Upper lobe of left lung (tissue), 4 donors: Measurements from ENCODE around the gene ZNF438.
"Not testable (repeated sequence)": the region's sequence is repeated elsewhere in the genome, so short reads cannot be mapped to it uniquely, and the experiment has no call there.

Source experiments
- POLR2A ChIP-seq, 4 donors: fragments of 450-650 bp; IDR thresholded peaks; one replicate each; pipeline ENCODE4 v1.5.1; 2016 to 2017; ENCODE audit warnings: antibody characterized with exemption in 4 of 4, mild to moderate bottlenecking in 2 of 4
- POLR2AphosphoS5 ChIP-seq, 2 donors: sonication (generic); formaldehyde crosslinking; IDR thresholded peaks; one replicate each; pipeline ENCODE4 v1.5.1; 2017; ENCODE audit warnings: antibody characterized with exemption in 2 of 2

- TF ChIP-seq POLR2AphosphoS5, POLR2A (IDR thresholded peaks at IDR 0.05): not testable (repeated sequence)
Observed at GRCh38 chr10:31039006-31039405, 7.3 kb upstream of the ZNF438 start.
